Activated CD4-positive, CD25-positive, alpha-beta regulatory T cell treated with anti-CD3 and anti-CD28 coated beads, Interleukin-2, amount 50 U/mL, for 72 hours (primary cell): ENCODE results near the gene RAD51B.
"Not testable (repeated sequence)": the region's sequence is repeated elsewhere in the genome, so short reads cannot be mapped to it uniquely, and the experiment has no call there.

Experiments used
- DNase-seq: peaks from one replicate; pipeline ENCODE4 v3.0.0; 2021

Gene RAD51B

GRCh38 chr14:68085742-68086141 is 266.2 kb downstream of the RAD51B start:
- DNase-seq = no peak

GRCh38 chr14:68088451-68088854 is 268.9 kb downstream of the RAD51B start:
- DNase-seq = no peak

- no peak for DNase-seq
Measured at GRCh38 chr14:68089146-68089731, 269.7 kb downstream of the RAD51B start.

- DNase-seq = no peak
Measured at GRCh38 chr14:68094158-68094557, 274.6 kb downstream of the RAD51B start.

- DNase-seq = no peak
Measured at GRCh38 chr14:68094752-68095151, 275.2 kb downstream of the RAD51B start.

- no peak for DNase-seq
Measured at GRCh38 chr14:68097727-68098126, 278.1 kb downstream of the RAD51B start.

GRCh38 chr14:68098834-68099233 is 279.3 kb downstream of the RAD51B start:
- no peak for DNase-seq

- DNase-seq = no peak
Measured at GRCh38 chr14:68099495-68100045, 280.0 kb downstream of the RAD51B start.

GRCh38 chr14:68101715-68102301 is 282.2 kb downstream of the RAD51B start:
- not testable (repeated sequence) for DNase-seq

- no peak for DNase-seq
Measured at GRCh38 chr14:68103853-68104252, 284.3 kb downstream of the RAD51B start.

GRCh38 chr14:68104518-68104917 is 284.9 kb downstream of the RAD51B start:
- no peak for DNase-seq

- no peak for DNase-seq
Measured at GRCh38 chr14:68105816-68106215, 286.2 kb downstream of the RAD51B start.

GRCh38 chr14:68106456-68106855 is 286.9 kb downstream of the RAD51B start:
- no peak for DNase-seq

GRCh38 chr14:68106905-68107304 is 287.3 kb downstream of the RAD51B start:
- DNase-seq = no peak

- DNase-seq = no peak
Measured at GRCh38 chr14:68109132-68109900, 289.7 kb downstream of the RAD51B start.

- no peak for DNase-seq
Measured at GRCh38 chr14:68111097-68111852, 291.7 kb downstream of the RAD51B start.

- DNase-seq = no peak
Measured at GRCh38 chr14:68111853-68112270, 292.3 kb downstream of the RAD51B start.

- no peak for DNase-seq
Measured at GRCh38 chr14:68112442-68112841, 292.9 kb downstream of the RAD51B start.

GRCh38 chr14:68113343-68113930 is 293.9 kb downstream of the RAD51B start:
- DNase-seq = no peak

GRCh38 chr14:68115952-68116351 is 296.4 kb downstream of the RAD51B start:
- DNase-seq = not testable (repeated sequence)

- no peak for DNase-seq
Measured at GRCh38 chr14:68122651-68123050, 303.1 kb downstream of the RAD51B start.

- DNase-seq = no peak
Measured at GRCh38 chr14:68124050-68124449, 304.5 kb downstream of the RAD51B start.
